ENCODE measurements around the gene STPG2.

GRCh38 chr4:97984545-97985131 is 158.6 kb downstream of the STPG2 start:
- TF ChIP-seq CTCF (IDR thresholded peaks at IDR 0.05; ENCODE audit: insufficient read depth, low read depth, low read length) (peak; percentile 15), EZH2 (IDR thresholded peaks at IDR 0.05; ENCODE audit: insufficient read depth, low read length) (no peak)

Data from astrocyte (in vitro differentiated cells and primary cell).